OCI-LY7 (cell line): ENCODE measurements around the gene RNF220.

Source experiments
- CTCF ChIP-seq: fragments of 200-600 bp; sonication (generic); conservative IDR thresholded peaks from 2 replicates; pipeline ENCODE4 v1.5.1; 2014; ENCODE audit warnings: mild to moderate bottlenecking, antibody characterized with exemption, low read length, moderate library complexity, mixed read lengths
- EZH2phosphoT487 ChIP-seq: fragments of 200-600 bp; sonication (generic); IDR thresholded peaks from 2 replicates; pipeline ENCODE4 v1.6.1; 2018; ENCODE audit warnings: low read depth, borderline replicate concordance, mild to moderate bottlenecking, mixed run types, antibody characterized with exemption, low read length, moderate library complexity, mixed read lengths

- TF ChIP-seq CTCF: no peak
- no peak for TF ChIP-seq EZH2phosphoT487
Observed at GRCh38 chr1:44701141-44701573, 296.1 kb downstream of the RNF220 start.
